GM18502 (cell line): ENCODE results near the gene NT5M.
"Not testable (repeated sequence)": the region's sequence is repeated elsewhere in the genome, so short reads cannot be mapped to it uniquely, and the experiment has no call there.

Experiments
- ATAC-seq: cut with Tn5 transposase; IDR thresholded peaks from one replicate; pipeline ENCODE4 v1.9.1; 2021; ENCODE audit warnings: mild to moderate bottlenecking; ENCODE audit not compliant: unreplicated experiment, poor library complexity

The NT5M gene

DNA sequence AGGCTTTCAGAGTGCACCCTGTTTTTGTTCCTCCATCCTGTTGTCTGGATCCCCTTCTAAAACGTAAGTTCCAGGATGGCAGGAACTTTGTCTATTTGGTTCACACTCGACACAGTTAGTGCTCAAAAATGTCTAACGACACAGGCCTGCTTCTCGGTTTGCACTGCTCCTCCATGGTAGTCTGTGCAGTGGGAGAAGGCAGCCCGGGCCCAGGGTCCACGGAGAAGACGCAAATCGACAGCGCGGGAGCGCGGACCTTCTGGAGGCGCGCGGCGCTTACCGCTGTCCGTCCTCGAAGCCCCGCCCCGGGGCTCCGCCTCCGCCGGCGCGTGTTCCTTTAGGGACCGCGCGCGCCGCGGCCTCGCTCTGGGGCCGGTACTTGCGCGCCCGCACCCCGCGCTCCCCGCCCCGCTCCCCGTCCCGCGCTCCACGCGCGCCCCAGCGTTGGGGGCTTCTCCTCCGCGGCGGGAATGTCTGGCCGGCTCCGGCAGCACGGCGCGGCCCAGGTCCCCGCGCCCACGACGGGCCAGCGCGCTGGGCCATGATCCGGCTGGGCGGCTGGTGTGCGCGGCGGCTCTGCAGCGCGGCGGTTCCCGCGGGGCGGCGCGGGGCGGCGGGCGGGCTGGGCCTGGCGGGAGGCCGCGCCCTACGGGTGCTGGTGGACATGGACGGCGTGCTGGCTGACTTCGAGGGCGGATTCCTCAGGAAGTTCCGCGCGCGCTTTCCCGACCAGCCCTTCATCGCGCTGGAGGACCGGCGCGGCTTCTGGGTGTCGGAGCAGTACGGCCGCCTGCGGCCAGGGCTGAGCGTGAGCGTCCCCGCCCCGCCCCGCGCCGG is at the start of gene NT5M:
TSS of gene NT5M (plus strand) at position 364 of the 837 bp plus-strand sequence. CDS start at position 542, 178 bp downstream.
- ATAC-seq, result peak; percentile 77

- no peak for ATAC-seq
These were observed 49.8 kb upstream of the NT5M start for GRCh38 chr17:17253406-17253805.

- ATAC-seq, result no peak
These were observed 49.1 kb upstream of the NT5M start for GRCh38 chr17:17254036-17254435.

- ATAC-seq, result not testable (repeated sequence)
These were observed 47.5 kb upstream of the NT5M start for GRCh38 chr17:17255689-17256088.

DNA sequence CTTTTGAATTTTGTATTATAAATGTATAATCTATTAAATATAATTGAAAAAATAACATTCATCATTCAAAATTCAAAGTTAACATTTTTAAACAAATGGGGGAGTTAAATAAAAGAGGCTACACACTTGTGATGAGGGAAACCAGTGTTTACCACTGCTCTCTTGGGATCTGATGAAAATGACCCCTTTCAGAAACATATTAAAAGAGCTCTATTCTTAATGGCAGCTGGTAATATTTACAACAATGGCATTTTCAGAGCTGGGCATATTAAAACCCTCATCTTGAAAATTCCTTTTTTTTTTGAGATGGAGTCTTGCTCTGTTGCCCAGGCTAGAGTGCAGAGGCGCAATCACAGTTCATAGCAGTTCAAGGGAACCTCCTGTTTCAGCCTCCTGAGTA is 46.9 kb upstream of the NT5M start:
- no peak for ATAC-seq

DNA sequence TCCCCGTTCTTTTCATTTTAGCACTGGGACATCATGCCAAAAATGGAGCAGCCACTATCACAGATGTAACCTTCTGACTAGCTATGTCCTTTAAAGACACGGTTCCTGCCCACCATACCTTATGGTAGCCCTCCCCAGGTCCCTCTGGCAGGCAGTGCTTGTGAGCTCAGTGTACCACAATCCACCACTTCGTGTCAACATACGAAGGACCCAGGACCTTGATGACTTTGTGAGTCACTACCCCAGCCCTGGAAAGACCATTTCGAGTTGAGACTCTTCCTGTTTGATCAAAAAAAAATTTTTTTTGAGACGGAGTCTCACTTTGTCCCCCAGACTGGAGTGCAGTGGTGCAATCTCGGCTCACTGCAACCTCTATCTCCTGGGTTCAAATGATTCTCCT is 45.2 kb upstream of the NT5M start:
- ATAC-seq, result no peak

- ATAC-seq, result no peak
These were observed 44.2 kb upstream of the NT5M start for GRCh38 chr17:17258998-17259397.

DNA sequence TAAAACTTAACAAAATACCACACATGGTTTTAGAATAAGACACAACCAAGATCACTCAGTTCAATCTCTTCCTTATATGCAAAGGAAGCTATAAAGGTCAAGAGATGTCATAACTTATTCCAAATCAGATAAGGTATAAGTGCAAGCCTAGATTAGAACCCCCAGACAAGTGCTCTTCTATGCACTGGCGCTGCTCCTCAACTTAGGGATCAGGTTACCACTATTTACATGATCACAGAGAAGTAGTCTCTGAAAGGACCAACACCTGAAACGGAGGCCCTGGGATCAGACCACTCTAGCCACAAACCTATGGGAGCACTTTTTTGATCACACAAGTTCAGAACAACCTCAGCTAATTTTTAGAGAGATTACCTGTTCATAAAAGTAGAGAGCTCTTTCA is 38.7 kb upstream of the NT5M start:
- ATAC-seq, result no peak

DNA sequence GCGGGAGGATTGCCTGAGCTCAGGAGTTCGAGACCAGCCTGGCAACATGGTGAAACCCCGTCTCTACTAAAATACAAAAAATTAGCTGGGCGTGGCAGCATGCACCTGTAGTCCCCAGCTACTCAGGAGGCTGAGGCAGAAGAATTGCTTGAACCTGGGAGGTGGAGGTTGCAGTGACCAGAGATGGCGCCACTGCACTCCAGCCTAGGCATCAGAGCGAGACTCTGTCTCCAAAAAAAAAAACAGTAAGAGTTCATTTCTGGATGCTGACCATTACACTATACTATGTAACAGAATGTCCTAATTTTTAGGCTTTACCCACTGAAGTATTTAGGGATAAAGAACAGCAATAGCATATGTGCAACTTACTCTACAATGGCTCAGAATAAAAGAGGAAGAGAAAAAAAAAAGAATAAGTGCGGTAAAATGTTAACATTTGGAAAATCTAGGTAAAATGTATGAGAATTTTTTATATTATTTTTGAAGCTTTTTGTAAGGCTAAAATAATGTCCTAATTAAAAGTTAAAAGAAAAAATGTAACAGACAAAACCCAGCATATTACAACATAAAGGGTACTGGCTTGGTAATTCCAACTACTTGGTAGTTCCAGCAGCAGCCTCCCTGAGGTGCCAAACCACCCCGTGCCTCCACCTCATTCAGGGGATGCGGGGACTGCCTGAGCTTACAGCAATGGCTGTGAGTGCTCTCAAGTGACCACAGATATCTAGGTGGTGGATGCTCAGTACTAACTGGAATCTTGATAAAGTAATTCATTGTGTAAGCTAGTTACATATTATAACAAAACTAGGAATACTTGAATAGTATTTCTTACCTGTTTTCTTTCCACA is 33.0 kb upstream of the NT5M start:
- ATAC-seq, result no peak

DNA sequence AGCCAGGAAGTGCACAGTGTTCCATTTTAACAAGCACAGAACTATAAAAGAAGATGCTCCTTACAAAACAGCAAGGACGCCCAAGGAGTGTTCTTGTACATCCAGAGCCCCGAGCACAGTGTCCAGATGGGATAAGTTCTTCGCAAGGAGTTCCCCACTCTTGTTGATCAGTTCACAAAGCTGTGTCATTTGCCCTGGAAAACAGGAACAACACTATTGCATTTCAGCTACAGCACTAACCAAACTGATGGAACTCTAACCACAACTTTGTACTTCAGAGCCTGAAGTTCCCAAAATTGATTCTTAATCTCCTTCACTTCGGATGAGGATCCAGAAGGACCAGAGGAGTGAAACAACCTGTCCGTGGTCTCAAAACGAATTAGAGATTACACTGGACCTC is 27.2 kb upstream of the NT5M start:
- no peak for ATAC-seq

GRCh38 chr17:17277431-17277830 is 25.7 kb upstream of the NT5M start:
- not testable (repeated sequence) for ATAC-seq

- ATAC-seq, result no peak
These were observed 23.9 kb upstream of the NT5M start for GRCh38 chr17:17279316-17279715.

DNA sequence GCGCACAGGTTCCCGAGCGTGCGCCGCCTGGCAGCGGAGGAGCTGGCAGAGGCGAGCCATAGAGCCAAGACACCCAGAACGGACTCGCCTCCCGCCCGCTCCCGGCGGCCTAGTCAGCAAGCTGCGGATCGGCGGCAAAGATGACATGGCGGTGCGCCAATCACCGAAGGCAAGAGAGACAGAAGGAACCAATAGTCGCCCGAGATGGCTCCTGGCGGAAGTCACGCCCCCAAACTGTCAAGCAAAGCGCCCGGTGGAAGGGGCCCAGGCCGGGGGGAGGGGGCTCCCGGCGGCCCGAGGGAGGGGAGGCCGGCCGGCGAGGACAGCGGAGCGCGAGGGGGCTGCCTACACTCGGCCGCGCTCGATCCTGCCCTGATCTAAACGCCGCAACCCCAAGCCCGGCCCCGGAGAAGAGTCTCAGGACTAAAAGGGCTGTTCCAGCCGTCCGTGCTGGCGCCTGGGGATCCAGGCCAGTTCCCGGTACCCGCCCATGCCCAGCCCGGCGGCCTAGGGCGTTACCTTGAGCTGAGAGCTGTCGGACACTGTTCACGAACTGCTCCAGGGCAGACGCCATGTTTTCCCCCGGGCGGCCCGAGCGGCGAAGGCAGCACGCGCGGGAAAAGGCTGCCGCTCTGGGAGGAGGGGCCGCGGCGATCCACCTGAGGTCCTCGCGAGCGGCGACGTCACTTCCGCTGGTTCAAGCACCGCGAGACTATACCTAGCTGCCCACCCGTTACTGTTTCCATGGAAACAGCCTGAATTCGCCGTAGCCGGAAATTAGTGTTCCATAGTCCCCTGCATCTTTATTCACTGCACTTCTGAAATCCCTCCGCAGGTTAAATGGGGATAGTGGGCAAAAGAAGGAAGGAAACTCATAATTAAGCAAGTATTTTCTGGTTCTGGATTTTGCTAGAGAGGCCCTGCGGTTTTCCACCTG is 22.3 kb upstream of the NT5M start, which contains the start of gene COPS3:
TSS of gene COPS3 (minus strand) at position 634 of the 937 bp plus-strand sequence. CDS start at position 574, 60 bp downstream.
- ATAC-seq, result peak; percentile 89

GRCh38 chr17:17285951-17286350 is 17.2 kb upstream of the NT5M start:
- ATAC-seq, result no peak

DNA sequence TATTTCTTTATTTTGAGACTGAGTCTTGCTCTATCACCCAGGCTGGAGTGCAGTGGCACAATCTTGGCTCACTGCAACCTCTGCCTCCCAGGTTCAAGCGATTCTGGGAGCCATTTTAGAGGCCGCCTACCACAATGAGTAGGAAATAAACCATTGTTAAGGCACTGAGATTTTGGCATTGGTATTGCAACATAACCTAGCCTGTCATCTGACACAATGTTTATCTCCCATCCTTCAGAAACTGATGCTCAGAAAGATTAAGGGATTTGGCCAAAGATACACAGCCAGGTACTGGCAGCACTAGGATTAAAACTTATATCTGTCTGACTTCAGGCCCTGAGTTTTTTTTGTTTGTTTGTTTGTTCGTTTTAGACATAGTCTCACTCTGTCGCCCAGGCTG is 14.1 kb upstream of the NT5M start:
- ATAC-seq, result no peak

DNA sequence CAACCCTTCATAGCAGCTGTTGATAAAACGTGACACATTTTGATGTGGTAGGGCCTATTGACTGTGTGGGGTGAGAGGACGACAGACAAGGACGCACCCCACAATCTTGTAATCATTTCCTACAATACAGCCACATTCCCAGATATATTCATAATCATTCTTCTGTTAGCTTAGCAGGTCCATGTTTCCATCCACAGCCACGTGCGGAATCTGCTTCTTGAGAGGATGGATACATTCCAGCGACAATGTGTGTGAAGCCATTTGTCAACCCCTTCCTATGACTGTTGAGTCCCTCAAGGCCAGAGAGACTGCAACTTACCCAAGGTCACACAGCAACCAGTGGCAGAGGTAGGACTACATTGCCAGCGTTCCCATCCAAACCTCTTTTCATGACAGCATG is 13.5 kb upstream of the NT5M start:
- ATAC-seq, result no peak

DNA sequence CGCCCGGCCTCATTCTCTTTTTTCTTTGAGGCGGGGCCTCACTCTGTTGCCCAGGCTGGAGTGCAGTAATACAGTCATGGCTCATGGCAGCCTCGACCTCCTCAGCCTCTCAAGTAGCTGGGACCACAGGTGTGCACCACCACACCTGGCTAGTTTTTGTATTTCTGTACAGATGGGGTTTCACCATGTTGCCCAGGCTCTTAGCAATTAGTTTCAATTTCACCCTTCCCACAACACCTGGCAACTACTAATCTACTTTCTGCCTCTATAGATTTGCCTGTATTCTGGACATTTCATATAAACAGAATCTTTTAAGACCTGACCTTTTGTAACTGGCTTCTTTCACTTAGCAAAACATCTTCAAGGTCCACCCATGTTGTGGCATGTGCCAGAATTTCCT is 8.0 kb upstream of the NT5M start:
- no peak for ATAC-seq

GRCh38 chr17:17297217-17297616 is 6.0 kb upstream of the NT5M start:
- ATAC-seq, result no peak

GRCh38 chr17:17298108-17298507 is 5.1 kb upstream of the NT5M start:
- no peak for ATAC-seq
